Measurements from ENCODE around the gene SLC12A3. TPM values are rescaled to one million over a fixed set of nuclear protein-coding genes. Genes with fewer than 3 reads are reported as not detected.

SLC12A3 gene
- total and polyA plus RNA-seq, 2 of the 8 experiments (the other 6 are each of a cell fraction or from before 2014, with no cell fraction given), result not detected

DNA sequence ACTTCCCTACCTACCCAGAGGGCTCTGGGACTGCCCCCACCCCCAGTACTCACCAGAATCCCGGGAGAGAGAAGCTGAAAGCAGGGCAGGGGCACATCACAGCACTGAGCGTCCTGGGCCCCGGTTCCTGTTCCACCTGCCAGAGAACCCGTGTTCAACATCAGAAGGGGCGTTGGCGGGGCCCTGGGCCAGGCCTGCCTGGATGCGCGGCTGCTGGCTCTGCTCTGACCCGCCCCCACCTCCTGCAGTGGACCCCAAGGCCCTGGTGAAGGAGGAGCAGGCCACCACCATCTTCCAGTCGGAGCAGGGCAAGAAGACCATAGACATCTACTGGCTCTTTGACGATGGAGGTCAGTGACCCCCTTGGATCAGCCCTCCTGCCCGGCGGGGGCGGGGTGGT, 27.7 kb downstream of the SLC12A3 start:
- CTCF ChIA-PET (ENCODE audit: partially characterized antibody), result interaction anchor here (1.1 to 3.3 kb wide), 7 partner anchors 10 to 42 kb away, joined by 3 to 8 read pairs (median 5); partner anchors contain the start of gene SLC12A3
- POLR2A ChIA-PET (ENCODE audit: partially characterized antibody), result interaction anchor here (2.2 to 5.5 kb wide), 2 partner anchors 38 to 40 kb away, joined by 4 to 18 read pairs; partner anchors contain the start of gene HERPUD1
- no peak overlapping the region for H2BK5ac ChIP-seq (ENCODE audit: low read depth, low read length)
- TF ChIP-seq KDM1A (IDR thresholded peaks at IDR 0.05; ENCODE audit: borderline replicate concordance, low read length) (no peak), CBX8 (IDR thresholded peaks at IDR 0.05; ENCODE audit: borderline replicate concordance, low read depth, low read length) (no peak), GABPA (IDR thresholded peaks at IDR 0.05; ENCODE audit: borderline replicate concordance, insufficient read depth, low read length) (no peak), NRF1 (IDR thresholded peaks at IDR 0.05; ENCODE audit: low read depth, low read length) (no peak), KDM5A (IDR thresholded peaks at IDR 0.05; ENCODE audit: low read length) (no peak), CHD2 (IDR thresholded peaks at IDR 0.05; ENCODE audit: low read length) (no peak), ATF3 (IDR thresholded peaks at IDR 0.05; ENCODE audit: insufficient read depth, low read depth, low read length) (no peak), JUND (IDR thresholded peaks at IDR 0.05; ENCODE audit: low read length) (no peak), TCF12 (IDR thresholded peaks at IDR 0.05; ENCODE audit: low read depth, low read length) (no peak), CTBP2 (IDR thresholded peaks at IDR 0.05; ENCODE audit: borderline replicate concordance, insufficient read depth, insufficient read length, low read length) (no peak), HDAC6 (IDR thresholded peaks at IDR 0.05; ENCODE audit: low read depth, low read length) (no peak)
- TF ChIP-seq, protein P1, sequence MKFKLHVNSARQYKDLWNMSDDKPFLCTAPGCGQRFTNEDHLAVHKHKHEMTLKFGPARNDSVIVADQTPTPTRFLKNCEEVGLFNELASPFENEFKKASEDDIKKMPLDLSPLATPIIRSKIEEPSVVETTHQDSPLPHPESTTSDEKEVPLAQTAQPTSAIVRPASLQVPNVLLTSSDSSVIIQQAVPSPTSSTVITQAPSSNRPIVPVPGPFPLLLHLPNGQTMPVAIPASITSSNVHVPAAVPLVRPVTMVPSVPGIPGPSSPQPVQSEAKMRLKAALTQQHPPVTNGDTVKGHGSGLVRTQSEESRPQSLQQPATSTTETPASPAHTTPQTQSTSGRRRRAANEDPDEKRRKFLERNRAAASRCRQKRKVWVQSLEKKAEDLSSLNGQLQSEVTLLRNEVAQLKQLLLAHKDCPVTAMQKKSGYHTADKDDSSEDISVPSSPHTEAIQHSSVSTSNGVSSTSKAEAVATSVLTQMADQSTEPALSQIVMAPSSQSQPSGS (IDR thresholded peaks at IDR 0.05; ENCODE audit: low read length), result no peak

More for the DNA sequence above, 27.7 kb downstream of the SLC12A3 start:
- Histone ChIP-seq H2BK12ac (ENCODE audit: low read depth, low read length) (no peak overlapping the region), H3K36me3 (ENCODE audit: control insufficient read depth in 2 of 4, insufficient read depth in 4 of 4, low read length in 3 of 4) (no peaks in the 10 kb centered on the region), H3K14ac (ENCODE audit: insufficient read length) (no peak overlapping the region), H3K23ac (ENCODE audit: insufficient read length) (no peak overlapping the region), H3K4me3 (ENCODE audit: extremely low read depth in 1 of 4, insufficient read depth in 2 of 4, low read depth in 3 of 4, low read length in 4 of 4) (no peak overlapping the region), H4K8ac (ENCODE audit: extremely low read depth, insufficient read depth, low read length) (no peak overlapping the region), H3K79me1 (ENCODE audit: low read depth, low read length) (no peaks in the 10 kb centered on the region), H2BK15ac (ENCODE audit: low read length) (no peak overlapping the region), H3K27ac (ENCODE audit: low read depth, low read length) (no peak overlapping the region), H3K23me2 (ENCODE audit: low read depth, low read length) (no peaks in the 10 kb centered on the region), H3K79me2 (ENCODE audit: control insufficient read depth in 1 of 2, insufficient read depth in 2 of 2, low read length in 2 of 2) (no peaks in the 10 kb centered on the region), H2AK5ac (ENCODE audit: low read depth, low read length) (no peak overlapping the region), H3K56ac (replicated peaks; ENCODE audit: insufficient read length, low read depth, low read length) (no peak overlapping the region), H2BK120ac (replicated peaks; ENCODE audit: low read depth, low read length) (no peak overlapping the region), H3K27me3 (replicated peaks in 1 of 4; ENCODE audit: control insufficient read depth in 3 of 4, extremely low read depth in 1 of 4, insufficient read depth in 3 of 4, low read length in 3 of 4) (no peaks in the 10 kb centered on the region), H4K5ac (ENCODE audit: insufficient read length, low read depth, low read length) (no peak overlapping the region), H3K4ac (replicated peaks; ENCODE audit: insufficient read length, low read depth, low read length) (no peak overlapping the region), H3K4me1 (replicated peaks in 1 of 4; ENCODE audit: control insufficient read depth in 3 of 4, insufficient read depth in 4 of 4, low read length in 3 of 4) (no peaks in the 10 kb centered on the region), H3K18ac (ENCODE audit: extremely low read depth, low read length) (no peak overlapping the region), H4K91ac (replicated peaks; ENCODE audit: insufficient read length, low read length) (no peak overlapping the region), H4K20me1 (replicated peaks in 1 of 2; ENCODE audit: control insufficient read depth in 1 of 2, insufficient read depth in 2 of 2, low read length in 2 of 2) (no peaks in the 10 kb centered on the region), H3K9ac (replicated peaks in 1 of 4; ENCODE audit: extremely low read depth in 1 of 4, low read depth in 3 of 4, low read length in 3 of 4) (no peak overlapping the region), H2BK20ac (ENCODE audit: low read length) (no peak overlapping the region), H2AFZ (ENCODE audit: low read length) (no peak overlapping the region), H3K9me3 (ENCODE audit: insufficient read depth in 2 of 2, low read depth in 1 of 2, low read length in 1 of 2) (no peaks in the 10 kb centered on the region), H3K4me2 (ENCODE audit: insufficient read depth in 1 of 2, low read depth in 2 of 2, low read length in 2 of 2) (no peak overlapping the region)
- WGBS, 2 experiments (ENCODE audit: extremely low coverage in 1 of 2, insufficient coverage in 1 of 2, insufficient read length in 1 of 2, insufficient replicate concordance in 2 of 2, low coverage in 1 of 2, low lambda C conversion rate in 2 of 2, missing lambda C conversion rate in 1 of 2), result 96% methylated on average over 14 of the region's 14 CpGs; no CpG with 5 or more reads in 1 of the 2 experiments
- DNase-seq (ENCODE audit: low read depth in 1 of 2, low spot score in 2 of 2) (no peak), FAIRE-seq (no peak)

Measured in H1 (cell line).